Mucosa of rectum (tissue), 2 donors: ENCODE data around the gene IL1RL1.

Experiments used
- H3K27ac ChIP-seq, 2 donors: one replicate each; pipeline ENCODE4 v1.7.0; 2013; ENCODE audit warnings: inconsistent platforms in 2 of 2, low read depth in 2 of 2, low read length in 2 of 2
- H3K27me3 ChIP-seq, 2 donors: one replicate each; pipeline ENCODE4 v1.7.0; 2013; ENCODE audit warnings: low read length in 2 of 2; ENCODE audit not compliant: control insufficient read depth in 2 of 2, insufficient read depth in 2 of 2
- H3K36me3 ChIP-seq, 2 donors: one replicate each; pipeline ENCODE4 v1.7.0; 2013; ENCODE audit warnings: low read length in 2 of 2; ENCODE audit not compliant: control insufficient read depth in 2 of 2, insufficient read depth in 2 of 2
- H3K4me1 ChIP-seq, 2 donors: one replicate each; pipeline ENCODE4 v1.7.0; 2013; ENCODE audit warnings: low read length in 2 of 2, mild to moderate bottlenecking in 1 of 2; ENCODE audit not compliant: control insufficient read depth in 2 of 2, insufficient read depth in 2 of 2
- H3K4me3 ChIP-seq, 2 donors: one replicate each; pipeline ENCODE4 v1.7.0; 2013; ENCODE audit warnings: low read length in 2 of 2
- H3K9ac ChIP-seq, 2 donors: one replicate each; pipeline ENCODE4 v1.7.0; 2013; ENCODE audit warnings: low read length in 2 of 2, low read depth in 1 of 2, mild to moderate bottlenecking in 1 of 2
- H3K9me3 ChIP-seq, 2 donors: one replicate each; pipeline ENCODE4 v1.7.0; 2013; ENCODE audit warnings: low read length in 2 of 2; ENCODE audit not compliant: control insufficient read depth in 2 of 2
- donor health status: healthy.
- donor health status: Normal muscosa, but diverticular disease.

Gene IL1RL1

DNA sequence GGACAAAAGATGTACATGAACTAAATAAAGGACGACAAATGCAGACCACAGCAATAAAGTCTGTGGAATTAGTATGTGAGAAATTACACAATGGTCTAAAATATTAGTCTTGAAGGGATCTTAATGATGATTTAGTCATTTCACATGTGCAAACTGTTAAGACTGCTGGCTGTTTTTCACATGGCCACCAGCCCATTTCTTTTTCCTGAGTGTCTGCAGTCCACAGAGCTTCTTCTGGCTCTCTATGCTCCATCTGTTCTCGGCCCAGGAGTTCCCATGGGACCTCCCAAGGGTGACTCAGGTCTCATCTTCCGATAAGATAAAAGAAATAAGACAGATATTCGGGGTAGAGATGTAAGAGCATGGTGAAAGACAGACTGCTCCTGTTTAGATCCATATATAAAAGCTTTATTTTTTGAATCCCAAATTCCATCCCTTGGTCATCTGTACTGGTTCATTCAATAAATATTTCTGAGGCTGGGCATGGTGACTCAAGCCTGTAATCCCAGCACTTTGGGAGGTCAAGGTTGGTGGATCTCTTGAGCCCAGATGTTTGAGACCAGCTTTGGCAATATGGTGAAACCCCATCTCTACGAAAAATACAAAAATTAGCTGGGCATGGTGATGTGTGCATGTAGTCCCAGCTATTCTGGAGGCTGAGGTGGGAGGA is 20.1 kb downstream of the IL1RL1 start:
- Histone ChIP-seq H3K4me3 (no peak overlapping the region), H3K36me3 (no peaks in the 10 kb centered on the region), H3K27me3 (no peaks in the 10 kb centered on the region), H3K27ac (no peak overlapping the region), H3K4me1 (no peaks in the 10 kb centered on the region), H3K9ac (no peak overlapping the region), H3K9me3 (no peaks in the 10 kb centered on the region)

- Histone ChIP-seq H3K36me3 (no peaks in the 10 kb centered on the region), H3K27me3 (no peaks in the 10 kb centered on the region), H3K9ac (no peak overlapping the region), H3K27ac (no peak overlapping the region), H3K4me3 (no peak overlapping the region), H3K9me3 (no peaks in the 10 kb centered on the region), H3K4me1 (no peaks in the 10 kb centered on the region)
Measured at GRCh38 chr2:102334486-102334885, 23.1 kb downstream of the IL1RL1 start.

DNA sequence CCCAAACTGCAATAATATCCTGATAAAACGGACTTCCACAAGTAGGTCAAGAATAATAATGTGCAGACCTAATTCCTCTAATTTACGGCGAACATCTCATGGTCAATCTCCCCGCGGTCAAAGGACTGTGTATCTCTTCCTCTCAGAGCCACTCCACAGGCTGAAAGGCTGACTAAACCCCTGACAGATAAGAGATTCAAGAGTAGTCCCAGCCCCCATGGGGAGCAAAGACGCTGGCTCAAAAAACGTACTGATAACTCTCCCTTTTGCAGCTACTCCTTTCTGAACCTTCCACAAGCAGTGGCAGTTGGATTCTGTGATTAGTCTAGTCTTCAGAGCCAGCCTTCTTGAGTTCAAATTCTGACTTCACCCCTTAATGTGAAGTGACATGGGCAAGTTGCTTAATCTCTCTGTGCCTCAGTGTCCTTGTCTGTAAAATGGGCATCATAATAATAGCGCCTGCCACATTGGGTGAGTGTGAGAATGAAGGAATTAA is 24.6 kb downstream of the IL1RL1 start:
- Histone ChIP-seq H3K9me3 (no peaks in the 10 kb centered on the region), H3K4me3 (no peak overlapping the region), H3K27ac (no peak overlapping the region), H3K27me3 (no peaks in the 10 kb centered on the region), H3K4me1 (no peaks in the 10 kb centered on the region), H3K9ac (no peak overlapping the region), H3K36me3 (no peaks in the 10 kb centered on the region)

GRCh38 chr2:102336502-102336945 is 25.2 kb downstream of the IL1RL1 start:
- Histone ChIP-seq H3K4me3 (no peak overlapping the region), H3K4me1 (no peaks in the 10 kb centered on the region), H3K27ac (no peak overlapping the region), H3K9ac (no peak overlapping the region), H3K27me3 (no peaks in the 10 kb centered on the region), H3K36me3 (no peaks in the 10 kb centered on the region), H3K9me3 (no peaks in the 10 kb centered on the region)

GRCh38 chr2:102337012-102337411 is 25.6 kb downstream of the IL1RL1 start:
- no peaks in the 10 kb centered on the region for H3K36me3 ChIP-seq
- no peaks in the 10 kb centered on the region for H3K27me3 ChIP-seq
- no peak overlapping the region for H3K9ac ChIP-seq
- H3K27ac ChIP-seq: no peak overlapping the region
- H3K9me3 ChIP-seq: no peaks in the 10 kb centered on the region
- H3K4me1 ChIP-seq: no peaks in the 10 kb centered on the region
- no peak overlapping the region for H3K4me3 ChIP-seq

GRCh38 chr2:102337481-102338386 is 26.4 kb downstream of the IL1RL1 start:
- no peaks in the 10 kb centered on the region for H3K27me3 ChIP-seq
- no peak overlapping the region for H3K27ac ChIP-seq
- no peaks in the 10 kb centered on the region for H3K4me1 ChIP-seq
- H3K4me3 ChIP-seq: no peak overlapping the region
- H3K36me3 ChIP-seq: no peaks in the 10 kb centered on the region
- no peak overlapping the region for H3K9ac ChIP-seq
- H3K9me3 ChIP-seq: no peaks in the 10 kb centered on the region

- H3K27ac ChIP-seq: no peak overlapping the region
- H3K4me1 ChIP-seq: no peaks in the 10 kb centered on the region
- H3K27me3 ChIP-seq: peaks cover 0 to 7% of the 10 kb centered on the region in 2 donors
- no peak overlapping the region for H3K4me3 ChIP-seq
- H3K9me3 ChIP-seq: no peaks in the 10 kb centered on the region
- no peaks in the 10 kb centered on the region for H3K36me3 ChIP-seq
- H3K9ac ChIP-seq: no peak overlapping the region
Measured at GRCh38 chr2:102340778-102341177, 29.4 kb downstream of the IL1RL1 start.

- H3K4me1 ChIP-seq: no peaks in the 10 kb centered on the region
- H3K9me3 ChIP-seq: no peaks in the 10 kb centered on the region
- no peaks in the 10 kb centered on the region for H3K36me3 ChIP-seq
Measured at GRCh38 chr2:102342888-102343287, 31.5 kb downstream of the IL1RL1 start.

GRCh38 chr2:102344397-102344796 is 33.0 kb downstream of the IL1RL1 start:
- no peak overlapping the region for H3K27ac ChIP-seq
- peaks cover 0 to 7% of the 10 kb centered on the region in 2 donors for H3K27me3 ChIP-seq
- no peak overlapping the region for H3K9ac ChIP-seq
- no peak overlapping the region for H3K4me3 ChIP-seq
- no peaks in the 10 kb centered on the region for H3K36me3 ChIP-seq
- H3K9me3 ChIP-seq: no peaks in the 10 kb centered on the region
- H3K4me1 ChIP-seq: no peaks in the 10 kb centered on the region

More at GRCh38 chr2:102342888-102343287, 31.5 kb downstream of the IL1RL1 start:
- Histone ChIP-seq H3K27ac (no peak overlapping the region), H3K4me3 (no peak overlapping the region), H3K9ac (no peak overlapping the region), H3K27me3 (peaks cover 0 to 7% of the 10 kb centered on the region in 2 donors)

DNA sequence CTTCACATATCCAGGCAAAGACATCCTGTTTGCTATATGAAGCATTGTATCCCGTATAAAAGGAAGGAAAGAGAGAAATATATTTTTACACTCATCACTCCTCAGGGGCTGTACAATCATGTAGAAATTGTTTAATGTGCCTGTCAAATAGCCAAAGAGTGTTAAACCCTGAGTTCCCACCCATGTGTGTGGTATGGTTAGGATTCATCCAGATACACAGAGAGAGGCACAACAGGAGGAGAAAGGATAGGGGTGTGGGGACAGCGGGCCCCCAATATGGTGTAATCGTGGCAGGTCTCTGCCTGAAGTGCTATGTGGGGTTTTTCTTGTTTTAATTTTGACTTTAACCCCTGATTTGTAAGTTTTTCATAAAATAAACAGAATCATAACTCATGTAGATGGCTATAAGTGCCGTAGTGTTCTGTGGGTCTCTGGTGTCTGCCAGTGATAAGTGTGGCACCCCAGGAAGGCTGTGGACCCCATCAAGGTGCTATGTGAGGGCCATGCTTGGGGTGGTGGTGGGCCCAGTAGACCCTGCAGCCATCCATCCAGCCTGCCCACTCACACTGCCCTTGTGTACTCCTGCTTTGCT is 34.1 kb downstream of the IL1RL1 start:
- H3K4me1 ChIP-seq: no peaks in the 10 kb centered on the region
- H3K27ac ChIP-seq: no peak overlapping the region
- H3K27me3 ChIP-seq: peaks cover 0 to 7% of the 10 kb centered on the region in 2 donors
- H3K36me3 ChIP-seq: no peaks in the 10 kb centered on the region
- no peak overlapping the region for H3K4me3 ChIP-seq
- H3K9me3 ChIP-seq: no peaks in the 10 kb centered on the region
- no peak overlapping the region for H3K9ac ChIP-seq
